Measurements from ENCODE around the gene ERFE. TPM values are rescaled to one million over a fixed set of nuclear protein-coding genes. Genes with fewer than 3 reads are reported as not detected.
"Not testable (repeated sequence)": the region's sequence is repeated elsewhere in the genome, so short reads cannot be mapped to it uniquely, and the experiment has no call there.

ERFE gene
- total and polyA plus RNA-seq, 2 of the 13 experiments (the other 11 are each of a cell fraction or from before 2014, with no cell fraction given), result 0.09 TPM; not detected in 1

DNA sequence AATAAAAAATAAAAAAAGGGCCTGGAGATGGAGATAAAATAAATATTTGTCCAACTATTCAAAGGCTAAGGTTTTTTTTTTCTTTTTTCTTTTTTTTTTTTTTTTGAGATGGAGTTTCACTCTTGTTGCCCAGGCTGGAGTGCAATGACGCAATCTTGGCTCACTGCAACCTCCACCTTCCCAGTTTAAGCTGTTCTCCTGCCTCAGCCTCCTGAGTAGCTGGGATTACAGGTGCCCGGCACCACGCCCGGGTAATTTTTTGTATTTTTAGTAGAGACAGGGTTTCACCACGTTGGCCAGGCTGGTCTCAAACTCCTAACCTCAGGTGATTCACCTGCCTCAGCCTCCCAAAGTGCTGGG is 12.3 kb downstream of the ERFE start:
- H3K79me2 ChIP-seq (ENCODE audit: insufficient read depth, low read length); POLR2A ChIA-PET; FAIRE-seq; ATAC-seq; CTCF ChIA-PET (ENCODE audit: low intra/inter-chr PET ratio, low total read pairs); H2AFZ ChIP-seq (ENCODE audit: low read length); H3K27me3 ChIP-seq (ENCODE audit: control insufficient read depth in 1 of 2, insufficient read depth in 2 of 2, low read length in 2 of 2); DNase-seq (ENCODE audit: low spot score); H3K4me2 ChIP-seq (ENCODE audit: low read depth, low read length); intact Hi-C loops (cut with micrococcal nuclease; ENCODE audit: unreplicated experiment); H4K20me1 ChIP-seq (ENCODE audit: insufficient read depth, low read length); BruUV-seq (replicated peaks); H3K4me3 ChIP-seq (replicated peaks in 1 of 3; ENCODE audit: insufficient read depth in 1 of 3, low read depth in 2 of 3, low read length in 3 of 3); in situ Hi-C loops (cut with HindIII; ENCODE audit: extremely low pct_ligation_motif_present, low pct_unique_long_range_greater_than_20kb); H3K9ac ChIP-seq (ENCODE audit: insufficient read depth, low read depth, low read length); H3K9me3 ChIP-seq (ENCODE audit: low read length); H3K27ac ChIP-seq (ENCODE audit: extremely low read length, insufficient read depth, low read length): not testable (repeated sequence)
- Histone ChIP-seq H3K4me1 (ENCODE audit: insufficient read depth, low read length) (peaks cover 12% of the 10 kb centered on the region), H3K36me3 (replicated peaks in 1 of 2; ENCODE audit: control insufficient read depth in 1 of 2, insufficient read depth in 2 of 2, low read length in 2 of 2) (peaks cover 30 to 59% of the 10 kb centered on the region in 2 experiments)
- WGBS (ENCODE audit: low lambda C conversion rate), result 95% methylated on average over 5 of the region's 5 CpGs
- TF ChIP-seq CEBPG (CRISPR knock-in tag; IDR thresholded peaks at IDR 0.05), result 0 out of 2 replicates have a peak, but pooled peaks have one; percentile 14

- in situ Hi-C loops (cut with HindIII; ENCODE audit: extremely low pct_ligation_motif_present, low pct_unique_long_range_greater_than_20kb), result no loop called here
- no peak overlapping the region for H3K27ac ChIP-seq (ENCODE audit: extremely low read length, insufficient read depth, low read length)
- ATAC-seq (no peak), FAIRE-seq (no peak), DNase-seq (ENCODE audit: low spot score) (no peak)
- H3K27me3 ChIP-seq (ENCODE audit: control insufficient read depth in 1 of 2, insufficient read depth in 2 of 2, low read length in 2 of 2), result no peaks in the 10 kb centered on the region
- H3K4me3 ChIP-seq (replicated peaks in 1 of 3; ENCODE audit: insufficient read depth in 1 of 3, low read depth in 2 of 3, low read length in 3 of 3), result no peak overlapping the region
- H2AFZ ChIP-seq (ENCODE audit: low read length), result no peak overlapping the region
- no peak overlapping the region for H3K4me2 ChIP-seq (ENCODE audit: low read depth, low read length)
- H3K79me2 ChIP-seq (ENCODE audit: insufficient read depth, low read length), result no peaks in the 10 kb centered on the region
- no peaks in the 10 kb centered on the region for H3K9me3 ChIP-seq (ENCODE audit: low read length)
- WGBS (ENCODE audit: low lambda C conversion rate), result 99% methylated on average over 9 of the region's 9 CpGs
- no peaks in the 10 kb centered on the region for H4K20me1 ChIP-seq (ENCODE audit: insufficient read depth, low read length)
- intact Hi-C loops (cut with micrococcal nuclease; ENCODE audit: unreplicated experiment), result no loop called here
- H3K9ac ChIP-seq (ENCODE audit: insufficient read depth, low read depth, low read length), result no peak overlapping the region
- BruUV-seq (replicated peaks), result no TSS peak
- POLR2A ChIA-PET, result no interaction called here
- CTCF ChIA-PET (ENCODE audit: low intra/inter-chr PET ratio, low total read pairs), result no interaction called here
- TF ChIP-seq THAP9 (CRISPR knock-in tag; IDR thresholded peaks at IDR 0.05; ENCODE audit: borderline replicate concordance) (no peak), ZNF746 (CRISPR knock-in tag; IDR thresholded peaks at IDR 0.05) (no peak), SNAI1 (CRISPR knock-in tag; IDR thresholded peaks at IDR 0.05; ENCODE audit: borderline replicate concordance) (no peak), ZNF614 (CRISPR knock-in tag; IDR thresholded peaks at IDR 0.05; ENCODE audit: borderline replicate concordance) (no peak), TGIF2 (CRISPR knock-in tag; IDR thresholded peaks at IDR 0.05) (no peak), EED (CRISPR knock-in tag; IDR thresholded peaks at IDR 0.05) (no peak)
- TF ChIP-seq, protein P1, sequence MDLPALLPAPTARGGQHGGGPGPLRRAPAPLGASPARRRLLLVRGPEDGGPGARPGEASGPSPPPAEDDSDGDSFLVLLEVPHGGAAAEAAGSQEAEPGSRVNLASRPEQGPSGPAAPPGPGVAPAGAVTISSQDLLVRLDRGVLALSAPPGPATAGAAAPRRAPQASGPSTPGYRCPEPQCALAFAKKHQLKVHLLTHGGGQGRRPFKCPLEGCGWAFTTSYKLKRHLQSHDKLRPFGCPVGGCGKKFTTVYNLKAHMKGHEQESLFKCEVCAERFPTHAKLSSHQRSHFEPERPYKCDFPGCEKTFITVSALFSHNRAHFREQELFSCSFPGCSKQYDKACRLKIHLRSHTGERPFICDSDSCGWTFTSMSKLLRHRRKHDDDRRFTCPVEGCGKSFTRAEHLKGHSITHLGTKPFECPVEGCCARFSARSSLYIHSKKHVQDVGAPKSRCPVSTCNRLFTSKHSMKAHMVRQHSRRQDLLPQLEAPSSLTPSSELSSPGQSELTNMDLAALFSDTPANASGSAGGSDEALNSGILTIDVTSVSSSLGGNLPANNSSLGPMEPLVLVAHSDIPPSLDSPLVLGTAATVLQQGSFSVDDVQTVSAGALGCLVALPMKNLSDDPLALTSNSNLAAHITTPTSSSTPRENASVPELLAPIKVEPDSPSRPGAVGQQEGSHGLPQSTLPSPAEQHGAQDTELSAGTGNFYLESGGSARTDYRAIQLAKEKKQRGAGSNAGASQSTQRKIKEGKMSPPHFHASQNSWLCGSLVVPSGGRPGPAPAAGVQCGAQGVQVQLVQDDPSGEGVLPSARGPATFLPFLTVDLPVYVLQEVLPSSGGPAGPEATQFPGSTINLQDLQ (CRISPR knock-in tag; IDR thresholded peaks at IDR 0.05), result no peak
- peaks cover 32 to 61% of the 10 kb centered on the region in 2 experiments for H3K36me3 ChIP-seq (replicated peaks in 1 of 2; ENCODE audit: control insufficient read depth in 1 of 2, insufficient read depth in 2 of 2, low read length in 2 of 2)
- peaks cover 9% of the 10 kb centered on the region for H3K4me1 ChIP-seq (ENCODE audit: insufficient read depth, low read length)
These were observed 12.9 kb downstream of the ERFE start for GRCh38 chr2:238171575-238172187.

All from HepG2 (cell line).